ENCODE data around the gene RASAL1. TPM values are rescaled to one million over a fixed set of nuclear protein-coding genes. Genes with fewer than 3 reads are reported as not detected.

The RASAL1 gene
- total RNA-seq, 1 experiment from 2014 or later: 85.9 TPM

DNA sequence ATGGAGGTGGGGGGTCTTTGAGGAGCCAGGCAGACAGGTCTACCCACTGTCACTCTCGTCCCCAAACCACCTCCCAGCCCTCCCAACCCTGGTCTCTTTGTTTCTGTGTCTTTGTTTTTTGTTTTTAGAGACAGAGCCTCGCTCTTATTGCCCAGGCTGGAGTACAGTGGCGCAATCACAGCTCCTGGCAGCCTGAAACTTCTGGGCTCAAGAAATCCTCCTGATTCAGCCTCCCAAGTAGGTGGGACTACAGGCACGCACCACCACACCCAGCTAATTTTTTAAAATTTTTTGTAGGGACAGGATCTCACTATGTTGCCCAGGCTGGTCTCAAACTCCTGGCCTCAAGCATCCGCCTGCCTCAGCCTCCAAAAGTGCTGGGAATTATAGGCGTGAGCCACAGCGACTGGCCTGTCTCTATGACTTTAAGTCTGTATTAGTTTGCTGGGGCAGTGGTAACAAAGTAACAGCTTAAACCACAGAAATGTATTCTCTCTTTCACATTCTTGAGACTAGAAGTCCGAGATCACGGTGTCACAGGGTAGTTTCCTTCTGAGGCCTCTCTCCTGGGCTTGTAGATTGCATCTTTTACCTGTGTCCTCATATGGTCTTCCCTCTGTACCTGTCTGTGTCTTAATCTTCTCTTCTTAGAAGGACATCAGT, 52.9 kb downstream of the RASAL1 start:
- CTCF ChIA-PET: no interaction called here
- intact Hi-C loops (cut with micrococcal nuclease; ENCODE audit: unreplicated experiment): no loop called here
- no peaks in the 10 kb centered on the region for H3K9me3 Mint-ChIP-seq (ENCODE audit: low read depth, unreplicated experiment)
- no peak overlapping the region for H3K27ac Mint-ChIP-seq (ENCODE audit: unreplicated experiment)
- peaks cover 63% of the 10 kb centered on the region for H3K27me3 Mint-ChIP-seq (ENCODE audit: unreplicated experiment)
- TF ChIP-seq, protein P1, sequence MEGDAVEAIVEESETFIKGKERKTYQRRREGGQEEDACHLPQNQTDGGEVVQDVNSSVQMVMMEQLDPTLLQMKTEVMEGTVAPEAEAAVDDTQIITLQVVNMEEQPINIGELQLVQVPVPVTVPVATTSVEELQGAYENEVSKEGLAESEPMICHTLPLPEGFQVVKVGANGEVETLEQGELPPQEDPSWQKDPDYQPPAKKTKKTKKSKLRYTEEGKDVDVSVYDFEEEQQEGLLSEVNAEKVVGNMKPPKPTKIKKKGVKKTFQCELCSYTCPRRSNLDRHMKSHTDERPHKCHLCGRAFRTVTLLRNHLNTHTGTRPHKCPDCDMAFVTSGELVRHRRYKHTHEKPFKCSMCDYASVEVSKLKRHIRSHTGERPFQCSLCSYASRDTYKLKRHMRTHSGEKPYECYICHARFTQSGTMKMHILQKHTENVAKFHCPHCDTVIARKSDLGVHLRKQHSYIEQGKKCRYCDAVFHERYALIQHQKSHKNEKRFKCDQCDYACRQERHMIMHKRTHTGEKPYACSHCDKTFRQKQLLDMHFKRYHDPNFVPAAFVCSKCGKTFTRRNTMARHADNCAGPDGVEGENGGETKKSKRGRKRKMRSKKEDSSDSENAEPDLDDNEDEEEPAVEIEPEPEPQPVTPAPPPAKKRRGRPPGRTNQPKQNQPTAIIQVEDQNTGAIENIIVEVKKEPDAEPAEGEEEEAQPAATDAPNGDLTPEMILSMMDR (IDR thresholded peaks at IDR 0.05; ENCODE audit: unreplicated experiment): no peak
- BruUV-seq (replicated peaks): no TSS peak
- H3K4me3 Mint-ChIP-seq (ENCODE audit: low read depth, unreplicated experiment): no peak overlapping the region
- peaks cover 15% of the 10 kb centered on the region for H3K4me1 Mint-ChIP-seq (ENCODE audit: low read depth, unreplicated experiment)
- DNase-seq: no peak
- no peaks in the 10 kb centered on the region for H3K36me3 Mint-ChIP-seq (ENCODE audit: insufficient read depth, unreplicated experiment)

- H3K27ac Mint-ChIP-seq (ENCODE audit: unreplicated experiment): no peak overlapping the region
- H3K4me3 Mint-ChIP-seq (ENCODE audit: low read depth, unreplicated experiment): no peak overlapping the region
- DNase-seq: no peak
- TF ChIP-seq, protein P1 (IDR thresholded peaks at IDR 0.05; ENCODE audit: unreplicated experiment): no peak
- H3K27me3 Mint-ChIP-seq (ENCODE audit: unreplicated experiment): peaks cover 63% of the 10 kb centered on the region
- H3K4me1 Mint-ChIP-seq (ENCODE audit: low read depth, unreplicated experiment): peaks cover 10% of the 10 kb centered on the region
- CTCF ChIA-PET: no interaction called here
- no peaks in the 10 kb centered on the region for H3K36me3 Mint-ChIP-seq (ENCODE audit: insufficient read depth, unreplicated experiment)
- BruUV-seq (replicated peaks): no TSS peak
- no peaks in the 10 kb centered on the region for H3K9me3 Mint-ChIP-seq (ENCODE audit: low read depth, unreplicated experiment)
- intact Hi-C loops (cut with micrococcal nuclease; ENCODE audit: unreplicated experiment): no loop called here
Observed at GRCh38 chr12:113081873-113082272, 53.7 kb downstream of the RASAL1 start.

DNA sequence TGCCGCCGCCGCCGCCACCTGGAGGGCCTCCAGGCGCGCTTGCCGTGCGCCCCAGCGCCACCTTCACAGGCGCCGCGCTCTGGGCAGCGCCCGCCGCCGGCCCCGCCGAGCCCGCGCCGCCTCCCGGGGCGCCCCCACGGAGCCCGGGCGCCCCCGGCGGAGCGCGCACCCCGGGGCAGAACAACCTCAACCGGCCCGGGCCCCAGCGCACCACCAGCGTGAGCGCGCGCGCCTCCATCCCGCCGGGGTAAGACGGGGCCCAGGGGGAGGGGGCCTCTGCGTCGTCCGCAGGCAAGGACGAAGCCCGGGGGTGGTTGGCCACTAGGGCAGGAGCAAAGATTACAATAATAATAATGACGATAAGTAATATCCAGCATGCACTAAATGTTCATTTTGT, 57.7 kb downstream of the RASAL1 start:
- Mint-ChIP-seq H3K4me1 (ENCODE audit: low read depth, unreplicated experiment) (no peaks in the 10 kb centered on the region), H3K4me3 (ENCODE audit: low read depth, unreplicated experiment) (no peak overlapping the region), H3K36me3 (ENCODE audit: insufficient read depth, unreplicated experiment) (no peaks in the 10 kb centered on the region), H3K27me3 (ENCODE audit: unreplicated experiment) (peaks cover 85% of the 10 kb centered on the region), H3K9me3 (ENCODE audit: low read depth, unreplicated experiment) (no peaks in the 10 kb centered on the region), H3K27ac (ENCODE audit: unreplicated experiment) (no peak overlapping the region)
- no TSS peak for BruUV-seq (replicated peaks)
- intact Hi-C loops (cut with micrococcal nuclease; ENCODE audit: unreplicated experiment): no loop called here
- CTCF ChIA-PET: no interaction called here
- TF ChIP-seq, protein P1 (IDR thresholded peaks at IDR 0.05; ENCODE audit: unreplicated experiment): no peak
- DNase-seq: no peak

- Mint-ChIP-seq H3K27ac (ENCODE audit: unreplicated experiment) (no peak overlapping the region), H3K4me3 (ENCODE audit: low read depth, unreplicated experiment) (no peak overlapping the region), H3K9me3 (ENCODE audit: low read depth, unreplicated experiment) (no peaks in the 10 kb centered on the region), H3K36me3 (ENCODE audit: insufficient read depth, unreplicated experiment) (no peaks in the 10 kb centered on the region), H3K27me3 (ENCODE audit: unreplicated experiment) (peaks cover 85% of the 10 kb centered on the region), H3K4me1 (ENCODE audit: low read depth, unreplicated experiment) (peaks cover 3% of the 10 kb centered on the region)
- BruUV-seq (replicated peaks): no TSS peak
- DNase-seq: no peak
- CTCF ChIA-PET: no interaction called here
- TF ChIP-seq, protein P1 (IDR thresholded peaks at IDR 0.05; ENCODE audit: unreplicated experiment): no peak
- intact Hi-C loops (cut with micrococcal nuclease; ENCODE audit: unreplicated experiment): no loop called here
Observed at GRCh38 chr12:113077057-113077858, 58.3 kb downstream of the RASAL1 start.
